Rectal smooth muscle tissue (tissue), 1 donor: Measurements from ENCODE around the gene SND1.

Experiments used
- H3K27ac ChIP-seq: one replicate; pipeline ENCODE4 v1.7.0; 2013; ENCODE audit warnings: low read depth, low read length, inconsistent platforms
- H3K27me3 ChIP-seq: one replicate; pipeline ENCODE4 v1.7.0; 2013; ENCODE audit warnings: low read length; ENCODE audit not compliant: control insufficient read depth, insufficient read depth
- H3K36me3 ChIP-seq: one replicate; pipeline ENCODE4 v1.7.0; 2013; ENCODE audit warnings: low read length; ENCODE audit not compliant: control insufficient read depth, insufficient read depth
- H3K4me1 ChIP-seq: one replicate; pipeline ENCODE4 v1.7.0; 2013; ENCODE audit warnings: low read length; ENCODE audit not compliant: control insufficient read depth, insufficient read depth
- H3K4me3 ChIP-seq: one replicate; pipeline ENCODE4 v1.7.0; 2013; ENCODE audit warnings: low read length
- H3K9ac ChIP-seq: one replicate; pipeline ENCODE4 v1.7.0; 2013; ENCODE audit warnings: low read length

The SND1 gene

GRCh38 chr7:128037880-128038619 lies 386.1 kb downstream of the SND1 start:
- Histone ChIP-seq H3K4me3 (no peak overlapping the region), H3K27me3 (no peaks in the 10 kb centered on the region), H3K36me3 (no peaks in the 10 kb centered on the region), H3K4me1 (peaks cover 6% of the 10 kb centered on the region), H3K9ac (no peak overlapping the region), H3K27ac (no peak overlapping the region)

DNA sequence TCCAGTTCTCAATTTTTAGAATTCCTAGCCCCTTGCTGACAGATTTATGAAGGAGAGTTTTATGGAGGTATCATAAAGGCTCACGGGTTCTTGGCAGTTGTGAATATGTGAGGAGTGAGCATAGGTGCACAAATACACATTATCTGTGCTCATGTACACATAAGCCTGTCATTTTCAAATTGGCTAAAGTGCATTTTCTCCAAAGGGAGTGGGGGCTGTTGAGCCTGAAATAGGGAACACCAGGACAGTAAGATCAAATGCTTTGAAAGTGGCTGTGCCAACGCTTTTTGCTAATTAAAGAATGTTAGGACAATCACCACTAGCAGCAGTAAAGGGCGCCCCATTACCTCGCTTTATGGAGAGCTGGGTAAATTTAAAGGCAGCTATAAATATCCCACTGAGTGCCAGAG lies 387.6 kb downstream of the SND1 start:
- no peaks in the 10 kb centered on the region for H3K27me3 ChIP-seq
- no peak overlapping the region for H3K9ac ChIP-seq
- H3K4me3 ChIP-seq = no peak overlapping the region
- H3K36me3 ChIP-seq = no peaks in the 10 kb centered on the region
- H3K4me1 ChIP-seq = peaks cover 6% of the 10 kb centered on the region
- no peak overlapping the region for H3K27ac ChIP-seq

GRCh38 chr7:128040205-128040604 lies 388.2 kb downstream of the SND1 start:
- no peaks in the 10 kb centered on the region for H3K27me3 ChIP-seq

DNA sequence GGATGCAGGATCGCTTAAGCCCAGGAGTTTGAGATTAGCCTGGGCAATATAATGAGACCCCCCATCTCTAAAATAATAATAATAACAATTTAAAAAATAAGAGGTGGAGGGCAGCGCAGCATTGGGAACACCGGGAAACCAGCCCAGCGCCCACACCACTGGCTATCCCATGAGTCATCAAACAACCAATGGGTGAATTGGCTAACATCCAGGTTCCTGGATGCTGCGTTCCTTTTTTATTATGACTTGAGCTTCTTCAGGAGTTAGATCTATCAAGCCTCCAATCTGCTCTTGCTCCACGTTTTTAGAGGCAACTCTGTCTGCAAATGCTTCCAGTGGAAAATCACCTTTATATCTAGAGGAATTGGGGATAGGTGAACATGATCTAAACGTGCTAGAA lies 389.2 kb downstream of the SND1 start:
- H3K9ac ChIP-seq = no peak overlapping the region
- H3K36me3 ChIP-seq = no peaks in the 10 kb centered on the region
- no peak overlapping the region for H3K27ac ChIP-seq
- H3K4me1 ChIP-seq = peaks cover 6% of the 10 kb centered on the region
- H3K4me3 ChIP-seq = no peak overlapping the region
- no peaks in the 10 kb centered on the region for H3K27me3 ChIP-seq

More at GRCh38 chr7:128040205-128040604, 388.2 kb downstream of the SND1 start:
- Histone ChIP-seq H3K36me3 (no peaks in the 10 kb centered on the region), H3K27ac (no peak overlapping the region), H3K9ac (no peak overlapping the region), H3K4me1 (peaks cover 6% of the 10 kb centered on the region), H3K4me3 (no peak overlapping the region)

DNA sequence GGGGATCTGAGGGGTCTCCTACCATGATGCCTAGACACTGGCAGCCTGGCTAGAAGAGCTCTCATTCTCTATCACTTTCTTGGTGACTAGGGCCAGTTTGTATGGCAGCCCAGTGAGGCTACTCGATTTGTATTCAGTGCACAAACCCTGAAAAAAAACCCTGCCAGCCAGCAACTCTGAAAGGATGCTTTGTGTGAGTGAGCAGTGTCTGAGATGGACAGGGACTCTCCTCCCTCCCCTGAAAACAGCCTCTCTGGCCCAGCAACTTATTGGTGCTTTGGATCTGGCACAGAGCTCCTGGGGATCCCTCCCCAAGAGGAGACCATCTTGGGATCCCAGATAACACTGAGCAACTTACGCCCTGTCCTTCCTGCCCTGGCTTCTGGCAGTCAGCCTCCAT lies 390.0 kb downstream of the SND1 start:
- no peak overlapping the region for H3K9ac ChIP-seq
- H3K4me3 ChIP-seq = no peak overlapping the region
- H3K27me3 ChIP-seq = no peaks in the 10 kb centered on the region
- peaks cover 6% of the 10 kb centered on the region for H3K4me1 ChIP-seq
- H3K27ac ChIP-seq = no peak overlapping the region
- H3K36me3 ChIP-seq = no peaks in the 10 kb centered on the region

DNA sequence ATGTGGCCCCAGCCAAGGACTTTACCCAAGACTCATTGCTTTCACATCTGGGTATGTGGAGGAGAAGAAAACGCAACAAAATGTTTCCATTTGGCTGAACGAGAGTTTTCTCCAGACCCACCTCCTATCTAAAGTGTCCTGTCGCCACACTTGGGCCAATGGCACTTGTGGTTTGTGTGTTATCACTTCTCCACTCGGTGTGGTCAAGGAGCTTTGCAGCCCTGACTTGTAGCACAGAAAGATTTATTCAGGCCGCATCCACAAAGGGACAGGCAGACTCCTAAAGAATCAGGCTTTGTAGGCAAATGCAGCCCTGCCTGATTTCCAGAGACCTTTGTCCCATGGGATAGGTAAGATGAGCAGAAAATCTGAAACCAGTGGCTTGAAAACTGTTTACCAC lies 392.1 kb downstream of the SND1 start:
- H3K4me3 ChIP-seq = no peak overlapping the region
- no peak overlapping the region for H3K27ac ChIP-seq
- H3K9ac ChIP-seq = no peak overlapping the region

GRCh38 chr7:128045158-128045557 lies 393.2 kb downstream of the SND1 start:
- Histone ChIP-seq H3K4me1 (peaks cover 6% of the 10 kb centered on the region), H3K9ac (no peak overlapping the region), H3K36me3 (no peaks in the 10 kb centered on the region), H3K4me3 (no peak overlapping the region), H3K27ac (no peak overlapping the region), H3K27me3 (no peaks in the 10 kb centered on the region)

More for the DNA sequence above, 392.1 kb downstream of the SND1 start:
- Histone ChIP-seq H3K36me3 (no peaks in the 10 kb centered on the region), H3K27me3 (no peaks in the 10 kb centered on the region), H3K4me1 (peaks cover 6% of the 10 kb centered on the region)

- H3K4me3 ChIP-seq = no peak overlapping the region
- H3K27me3 ChIP-seq = no peaks in the 10 kb centered on the region
- no peaks in the 10 kb centered on the region for H3K36me3 ChIP-seq
- H3K9ac ChIP-seq = no peak overlapping the region
- H3K4me1 ChIP-seq = peaks cover 6% of the 10 kb centered on the region
- no peak overlapping the region for H3K27ac ChIP-seq
These were observed 393.8 kb downstream of the SND1 start for GRCh38 chr7:128045766-128046165.

DNA sequence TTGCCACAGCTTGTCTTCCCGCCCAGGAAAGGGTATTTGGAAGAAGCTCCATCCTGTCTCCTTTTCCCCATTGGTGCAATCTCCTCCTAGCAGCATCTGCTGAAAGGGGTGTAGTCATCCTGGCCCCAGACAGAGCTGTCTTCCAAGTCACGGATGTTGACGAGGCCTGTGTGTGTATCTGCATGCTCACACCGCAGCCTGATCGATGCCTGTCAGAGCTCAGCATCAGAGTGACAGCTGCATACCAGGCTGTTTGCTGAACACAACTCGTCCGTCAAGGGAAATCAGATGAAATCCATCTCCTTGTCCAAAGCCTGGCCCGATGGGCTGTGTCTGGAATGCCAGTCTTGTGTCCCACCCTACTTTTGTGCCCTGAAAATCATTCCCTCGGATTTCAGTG lies 400.4 kb downstream of the SND1 start:
- Histone ChIP-seq H3K4me3 (no peak overlapping the region), H3K27ac (no peak overlapping the region), H3K36me3 (no peaks in the 10 kb centered on the region), H3K9ac (no peak overlapping the region), H3K4me1 (no peaks in the 10 kb centered on the region), H3K27me3 (no peaks in the 10 kb centered on the region)

DNA sequence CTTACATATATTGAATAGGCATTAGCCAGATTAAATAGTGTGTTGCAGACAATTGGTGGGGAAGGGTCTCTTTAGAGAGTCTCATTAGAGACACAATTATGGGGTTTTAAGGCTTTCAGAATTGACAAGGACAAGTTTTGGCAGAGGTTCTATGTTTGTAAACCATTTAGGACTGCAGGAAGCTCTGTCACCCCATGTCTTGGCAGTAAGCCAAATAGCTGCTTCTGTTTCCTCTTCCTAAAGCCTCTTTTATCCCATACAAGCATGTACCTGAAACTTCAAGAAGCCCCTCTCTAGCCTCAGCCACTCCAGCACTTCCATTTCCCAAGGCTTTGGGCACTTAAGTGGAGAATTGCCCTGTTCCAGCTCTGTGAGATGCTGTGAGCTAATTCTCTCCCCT lies 401.0 kb downstream of the SND1 start:
- no peaks in the 10 kb centered on the region for H3K27me3 ChIP-seq
- H3K9ac ChIP-seq = no peak overlapping the region
- no peak overlapping the region for H3K27ac ChIP-seq
- H3K4me1 ChIP-seq = no peaks in the 10 kb centered on the region
- no peak overlapping the region for H3K4me3 ChIP-seq
- H3K36me3 ChIP-seq = no peaks in the 10 kb centered on the region

DNA sequence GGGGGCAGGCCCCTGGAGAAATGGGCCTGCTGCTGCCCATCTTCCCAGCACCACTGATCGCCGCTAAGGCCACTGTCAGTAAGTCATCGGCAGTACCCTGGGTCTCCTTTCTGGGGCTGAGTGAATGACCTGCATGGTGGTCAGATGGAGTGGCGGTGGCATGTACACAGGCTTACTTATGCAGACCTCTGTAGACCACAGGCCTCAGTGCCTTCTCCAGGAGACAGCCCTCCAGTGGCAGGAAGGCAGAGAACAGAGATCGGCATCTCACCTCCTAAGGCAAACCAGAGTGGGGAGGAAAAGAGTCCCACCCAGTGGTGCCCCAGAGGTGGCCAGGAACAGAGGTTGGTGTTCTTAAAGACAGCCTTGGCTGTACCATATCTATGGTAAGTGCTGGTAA lies 402.0 kb downstream of the SND1 start:
- H3K9ac ChIP-seq = no peak overlapping the region
- H3K36me3 ChIP-seq = no peaks in the 10 kb centered on the region
- H3K27me3 ChIP-seq = no peaks in the 10 kb centered on the region
- no peak overlapping the region for H3K27ac ChIP-seq
- H3K4me3 ChIP-seq = no peak overlapping the region
- H3K4me1 ChIP-seq = no peaks in the 10 kb centered on the region

DNA sequence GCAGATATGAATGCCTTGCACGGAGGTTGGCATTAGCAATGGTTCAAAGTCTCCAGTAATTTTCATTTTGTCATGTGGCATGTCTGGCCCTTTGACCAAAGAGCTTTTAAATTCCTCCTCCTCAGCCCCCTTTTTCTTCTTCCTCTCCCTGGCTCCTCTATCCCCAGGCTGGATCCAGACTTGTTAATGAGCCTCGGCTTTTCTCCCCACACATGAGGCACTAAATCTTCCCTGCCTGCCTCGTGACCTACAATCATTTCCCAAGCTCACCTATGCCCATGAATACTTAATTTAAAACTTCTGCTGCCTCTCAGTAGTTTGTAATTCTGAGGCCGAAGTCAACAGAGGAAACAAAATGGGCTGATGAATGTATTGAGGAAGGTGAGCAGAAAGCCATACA lies 402.5 kb downstream of the SND1 start:
- no peaks in the 10 kb centered on the region for H3K36me3 ChIP-seq
- H3K27me3 ChIP-seq = no peaks in the 10 kb centered on the region

DNA sequence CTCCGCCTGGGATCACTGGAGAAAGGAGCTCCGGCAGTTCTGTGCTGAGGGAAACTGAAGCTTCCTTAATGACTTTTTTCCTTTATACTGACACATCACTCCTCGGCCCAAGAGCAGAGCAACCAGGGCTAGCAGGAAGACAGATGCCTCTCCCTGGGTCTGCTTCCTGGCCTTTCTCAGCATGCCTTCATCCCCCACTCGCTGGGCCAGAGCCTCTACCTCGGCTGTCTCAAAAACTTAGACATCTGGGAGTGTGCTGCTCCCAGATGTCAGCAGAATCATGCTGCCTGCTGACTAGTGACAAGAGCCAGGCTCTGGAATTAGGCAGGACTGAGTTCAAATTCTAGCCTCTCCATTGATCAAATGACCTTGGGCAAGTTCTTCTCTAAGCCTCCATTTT lies 403.6 kb downstream of the SND1 start:
- Histone ChIP-seq H3K9ac (no peak overlapping the region), H3K27me3 (no peaks in the 10 kb centered on the region), H3K4me3 (no peak overlapping the region), H3K27ac (no peak overlapping the region), H3K4me1 (no peaks in the 10 kb centered on the region), H3K36me3 (no peaks in the 10 kb centered on the region)

More for the DNA sequence above, 402.5 kb downstream of the SND1 start:
- no peak overlapping the region for H3K9ac ChIP-seq
- H3K27ac ChIP-seq = no peak overlapping the region
- no peak overlapping the region for H3K4me3 ChIP-seq
- H3K4me1 ChIP-seq = no peaks in the 10 kb centered on the region
